ENCODE measurements around the gene RNF212B. TPM values are rescaled to one million over a fixed set of nuclear protein-coding genes. Genes with fewer than 3 reads are reported as not detected.

Gene RNF212B
- total RNA-seq, 2 experiments from 2014 or later = not detected

- no peaks in the 10 kb centered on the region for H3K9me3 Mint-ChIP-seq (ENCODE audit: low read depth)
- intact Hi-C loops (cut with DNase I, micrococcal nuclease) = no loop called here
- H3K4me3 Mint-ChIP-seq = no peak overlapping the region
- peaks cover 26% of the 10 kb centered on the region for H3K4me1 Mint-ChIP-seq
- DNase-seq (no peak), ATAC-seq (no peak)
- peaks cover 19% of the 10 kb centered on the region for H3K36me3 Mint-ChIP-seq (ENCODE audit: low read depth)
- CTCF ChIA-PET = interaction anchor here (0.5 to 12.8 kb wide), 11 partner anchors 9 to 202 kb away, joined by 3 to 173 read pairs (median 4); partner anchors contain the start of genes C14orf119, CEBPE, HOMEZ and PABPN1
- POLR2A ChIA-PET = interaction anchor here (0.6 kb wide), 2 partner anchors 11 to 534 kb away, joined by 3 read pairs; no protein-coding TSS in a partner anchor
- H3K27me3 Mint-ChIP-seq = no peaks in the 10 kb centered on the region
- no peak overlapping the region for H3K27ac Mint-ChIP-seq
Measured at GRCh38 chr14:23297611-23298277, 60.0 kb downstream of the RNF212B start.

GRCh38 chr14:23299211-23299957, 61.6 kb downstream of the RNF212B start:
- intact Hi-C loops (cut with DNase I, micrococcal nuclease) = no loop called here
- H3K4me1 Mint-ChIP-seq = peaks cover 29% of the 10 kb centered on the region
- H3K27me3 Mint-ChIP-seq = no peaks in the 10 kb centered on the region
- peaks cover 19% of the 10 kb centered on the region for H3K36me3 Mint-ChIP-seq (ENCODE audit: low read depth)
- CTCF ChIA-PET = interaction anchor here (1.0 to 12.8 kb wide), 3 partner anchors 23 to 228 kb away, joined by 3 to 173 read pairs (median 4); partner anchors contain the start of gene PABPN1
- no peak for ATAC-seq
- peak overlapping the region; percentile 28 for H3K27ac Mint-ChIP-seq
- POLR2A ChIA-PET = no interaction called here
- peak; percentile 28 for DNase-seq
- H3K9me3 Mint-ChIP-seq (ENCODE audit: low read depth) = peaks cover 2% of the 10 kb centered on the region
- peak overlapping the region; percentile 100 for H3K4me3 Mint-ChIP-seq

DNA sequence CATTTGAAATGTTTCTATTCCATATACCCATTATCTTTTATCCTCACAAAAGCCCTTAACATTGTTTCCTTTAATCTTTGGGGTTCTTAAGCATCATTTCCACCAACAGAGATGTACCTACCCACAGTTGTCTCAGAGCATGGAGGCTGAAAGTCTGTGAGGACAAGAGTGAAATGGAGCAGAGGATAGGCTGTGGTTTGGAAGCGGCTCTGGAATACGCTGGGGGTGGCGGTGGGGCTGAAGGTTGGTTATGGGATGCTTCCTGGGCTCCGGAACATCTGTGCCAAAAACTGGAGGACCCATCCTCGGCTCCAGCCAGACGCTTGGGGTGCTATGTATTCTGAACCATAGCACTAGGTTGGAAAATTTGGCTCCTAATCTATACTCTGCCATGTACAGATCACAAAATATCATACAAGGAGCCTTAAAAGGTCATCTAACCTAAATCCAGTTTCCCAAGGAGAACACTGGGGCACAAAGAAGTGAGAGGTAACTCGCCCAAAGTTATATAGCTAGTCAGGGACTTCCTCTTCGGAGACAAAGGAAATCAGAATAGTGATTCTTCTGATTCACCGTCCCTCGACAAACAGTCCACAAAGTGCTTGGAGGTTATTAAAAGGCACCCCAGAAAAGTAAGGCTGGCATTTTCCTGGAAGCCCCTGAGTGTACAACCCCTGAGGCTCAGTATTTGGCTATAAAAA, 62.4 kb downstream of the RNF212B start:
- Mint-ChIP-seq H3K4me3 (peak overlapping the region; percentile 100), H3K27ac (peak overlapping the region; percentile 93), H3K36me3 (ENCODE audit: low read depth) (peaks cover 19% of the 10 kb centered on the region), H3K27me3 (peaks cover 4% of the 10 kb centered on the region), H3K9me3 (ENCODE audit: low read depth) (peaks cover 2% of the 10 kb centered on the region), H3K4me1 (peaks cover 22% of the 10 kb centered on the region)
- ChIA-PET CTCF (interaction anchor here (0.6 to 12.8 kb wide), 13 partner anchors 9 to 305 kb away, joined by 3 to 173 read pairs (median 5); partner anchors contain the start of genes ACIN1, C14orf119, HOMEZ and PABPN1), POLR2A (interaction anchor here (0.6 to 5.3 kb wide), 4 partner anchors 14 to 205 kb away, joined by 5 to 93 read pairs (median 14); partner anchors contain the start of genes ACIN1, C14orf119, HOMEZ and PABPN1)
- ATAC-seq = no peak
- intact Hi-C loops (cut with DNase I, micrococcal nuclease) = loop anchor here (2.0 to 10.0 kb wide), 9 partner anchors 179 to 1845 kb away; partner anchors contain the start of genes CHD8 (in 1 of the 2), DAD1 (in 1 of the 2), EMC9 (in 1 of the 2) and HAUS4 (in 1 of the 2)
- DNase-seq = no peak

- POLR2A ChIA-PET = interaction anchor here (0.6 to 5.3 kb wide), 4 partner anchors 15 to 206 kb away, joined by 5 to 93 read pairs (median 14); partner anchors contain the start of genes ACIN1, C14orf119, HOMEZ and PABPN1
- peaks cover 19% of the 10 kb centered on the region for H3K36me3 Mint-ChIP-seq (ENCODE audit: low read depth)
- ATAC-seq (no peak), DNase-seq (peak; percentile 48)
- peak overlapping the region; percentile 93 for H3K27ac Mint-ChIP-seq
- peaks cover 2% of the 10 kb centered on the region for H3K9me3 Mint-ChIP-seq (ENCODE audit: low read depth)
- peaks cover 4% of the 10 kb centered on the region for H3K27me3 Mint-ChIP-seq
- CTCF ChIA-PET = interaction anchor here (0.6 to 12.8 kb wide), 17 partner anchors 10 to 306 kb away, joined by 3 to 173 read pairs (median 4); partner anchors contain the start of genes ACIN1, C14orf119, HOMEZ and PABPN1
- peak overlapping the region; percentile 100 for H3K4me3 Mint-ChIP-seq
- peaks cover 18% of the 10 kb centered on the region for H3K4me1 Mint-ChIP-seq
- intact Hi-C loops (cut with DNase I, micrococcal nuclease) = loop anchor here (1.0 to 10.0 kb wide), 20 partner anchors 14 to 1846 kb away; partner anchors contain the start of genes HOMEZ (in 2 of the 2), PABPN1 (in 2 of the 2), ACIN1 (in 1 of the 2) and C14orf119 (in 1 of the 2)
Measured at GRCh38 chr14:23300687-23301223, 63.0 kb downstream of the RNF212B start.

DNA sequence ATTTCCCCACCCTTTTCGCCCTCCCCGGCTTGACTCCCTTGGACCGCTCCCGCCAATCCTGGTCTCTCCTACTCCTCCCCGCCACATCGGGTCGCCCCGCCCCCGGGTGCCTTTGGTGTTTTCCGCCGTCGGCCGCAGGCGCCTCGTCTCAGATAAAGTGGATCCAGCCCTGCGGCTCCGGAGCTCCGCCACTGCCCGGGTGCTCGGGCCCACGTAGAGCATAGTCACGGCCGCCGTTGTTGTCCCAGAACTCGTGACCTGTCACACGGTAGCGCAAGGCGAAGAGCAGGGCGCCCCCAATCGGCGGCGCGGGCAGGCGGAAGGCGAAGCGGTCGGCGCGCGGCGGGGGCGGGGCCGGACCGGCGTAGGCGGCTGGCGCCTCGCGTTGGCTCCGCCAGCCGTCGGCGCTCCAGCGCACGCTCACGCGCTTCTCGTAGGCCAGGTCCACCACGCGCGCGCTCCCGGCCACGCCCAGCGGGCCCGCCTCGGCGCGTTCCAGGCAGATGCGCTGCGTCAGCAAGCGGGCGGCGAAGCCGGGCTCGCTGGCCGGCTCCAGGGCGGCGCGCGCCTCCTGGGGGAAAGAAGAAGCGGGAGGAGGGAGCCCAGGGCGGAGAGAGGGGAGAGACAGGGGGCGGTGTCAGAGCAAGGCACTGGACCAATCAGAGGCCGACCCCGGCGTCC, 63.7 kb downstream of the RNF212B start:
- Mint-ChIP-seq H3K9me3 (ENCODE audit: low read depth) (peaks cover 2% of the 10 kb centered on the region), H3K27ac (peak overlapping the region; percentile 94), H3K4me1 (peaks cover 18% of the 10 kb centered on the region), H3K27me3 (peaks cover 10% of the 10 kb centered on the region), H3K36me3 (ENCODE audit: low read depth) (peaks cover 19% of the 10 kb centered on the region), H3K4me3 (peak overlapping the region; percentile 100)
- ATAC-seq = peak; percentile 84
- intact Hi-C loops (cut with DNase I, micrococcal nuclease) = loop anchor here (1.0 to 10.0 kb wide), 20 partner anchors 15 to 1847 kb away; partner anchors contain the start of genes HOMEZ (in 2 of the 2), PABPN1 (in 2 of the 2), ACIN1 (in 1 of the 2) and C14orf119 (in 1 of the 2)
- ChIA-PET POLR2A (interaction anchor here (1.5 to 5.3 kb wide), 4 partner anchors 15 to 206 kb away, joined by 10 to 93 read pairs (median 14); partner anchors contain the start of genes ACIN1, C14orf119, HOMEZ and PABPN1), CTCF (interaction anchor here (0.6 to 12.8 kb wide), 14 partner anchors 11 to 860 kb away, joined by 3 to 173 read pairs (median 4); partner anchors contain the start of genes ACIN1, C14orf119, HOMEZ and IRF9)
- peak; percentile 99 for DNase-seq

DNA sequence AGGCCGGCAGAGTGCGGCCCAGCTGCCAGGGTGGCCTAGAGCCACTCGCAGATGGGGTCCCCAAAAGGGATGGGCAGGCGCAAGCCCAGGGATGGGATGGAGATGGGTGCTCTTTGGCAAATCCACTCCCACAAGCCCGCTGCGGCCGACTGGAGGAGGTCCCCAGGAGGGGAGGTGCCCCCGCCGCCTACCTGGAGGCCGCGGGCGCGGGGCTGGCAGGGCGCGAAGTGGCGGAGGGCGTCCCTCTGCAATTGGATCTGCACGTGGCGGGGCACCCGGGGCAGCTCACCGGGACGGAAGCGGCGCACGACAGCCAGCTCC, 64.2 kb downstream of the RNF212B start:
- POLR2A ChIA-PET = interaction anchor here (1.5 to 5.3 kb wide), 3 partner anchors 19 to 207 kb away, joined by 11 to 93 read pairs (median 17); partner anchors contain the start of genes ACIN1, C14orf119 and PABPN1
- Mint-ChIP-seq H3K9me3 (ENCODE audit: low read depth) (peaks cover 2% of the 10 kb centered on the region), H3K36me3 (ENCODE audit: low read depth) (peaks cover 14% of the 10 kb centered on the region), H3K27ac (peak overlapping the region; percentile 94), H3K27me3 (peaks cover 12% of the 10 kb centered on the region), H3K4me3 (peak overlapping the region; percentile 100), H3K4me1 (peaks cover 18% of the 10 kb centered on the region)
- ATAC-seq = peak; percentile 17
- CTCF ChIA-PET = interaction anchor here (0.6 to 12.8 kb wide), 13 partner anchors 11 to 860 kb away, joined by 3 to 173 read pairs (median 4); partner anchors contain the start of genes ACIN1, C14orf119, HOMEZ and IRF9
- DNase-seq = no peak
- intact Hi-C loops (cut with DNase I, micrococcal nuclease) = loop anchor here (1.0 to 10.0 kb wide), 21 partner anchors 16 to 1847 kb away; partner anchors contain the start of genes HOMEZ (in 2 of the 2), PABPN1 (in 2 of the 2), ACIN1 (in 1 of the 2) and C14orf119 (in 1 of the 2)

DNA sequence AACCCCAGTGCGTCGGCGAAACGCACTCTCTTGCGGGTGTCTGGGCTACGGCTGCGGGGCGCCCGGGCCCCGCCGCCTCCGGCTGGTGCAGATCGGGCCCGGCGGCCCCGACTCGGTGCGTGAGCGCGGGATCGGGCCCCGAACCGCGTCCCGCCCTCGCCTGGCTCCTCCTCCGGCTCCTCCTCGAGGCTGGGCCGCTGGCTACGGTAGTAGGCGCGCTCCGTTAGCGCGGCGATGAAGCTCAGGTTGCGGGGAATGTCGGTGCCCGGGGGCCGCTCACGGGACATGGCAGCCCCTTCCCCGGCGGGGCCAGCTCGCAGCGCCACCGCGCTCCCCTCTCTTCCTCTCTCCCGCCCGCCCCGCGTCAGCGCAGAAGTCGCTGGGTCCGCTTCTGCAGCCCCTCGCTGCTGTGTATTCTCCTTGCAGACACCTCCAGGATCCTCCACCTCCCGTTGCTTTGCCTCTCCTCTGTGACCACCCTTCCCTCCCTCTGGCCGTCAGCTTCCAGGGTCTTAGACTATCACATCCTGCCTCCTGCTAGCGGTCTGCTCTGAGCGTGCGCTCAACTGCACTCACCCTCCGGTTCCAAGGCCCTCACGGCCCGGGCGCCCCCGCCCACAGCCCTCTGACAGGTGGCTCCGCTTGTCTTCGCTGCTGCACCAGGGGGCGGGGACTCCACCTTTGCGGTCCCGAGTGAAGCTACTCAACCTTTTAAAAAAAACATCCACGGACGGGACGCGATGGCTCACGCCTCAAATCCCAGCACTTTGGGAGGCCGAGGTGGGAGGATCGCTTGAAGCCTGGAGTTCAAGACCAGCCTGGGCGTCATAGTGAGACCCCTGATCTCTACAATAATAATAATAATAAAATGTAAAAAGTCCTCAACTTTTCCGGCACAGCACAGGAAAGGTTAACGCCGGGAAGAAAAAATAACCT, 64.8 kb downstream of the RNF212B start, which contains the start of gene PPP1R3E:
Gene PPP1R3E, minus strand, starts transcription at position 570 of the 936 bp plus-strand sequence. Its CDS starts 283 bp downstream, at position 287.
- ATAC-seq (peak; percentile 36), DNase-seq (peak; percentile 96)
- peak within 1 kb of the TSS; percentile 100 for H3K4me3 Mint-ChIP-seq
- intact Hi-C loops (cut with DNase I, micrococcal nuclease) = loop anchor here (1.0 to 10.0 kb wide), 8 partner anchors 230 to 1848 kb away; partner anchors contain the start of genes CHD8 (in 1 of the 2), DAD1 (in 1 of the 2), HAUS4 (in 1 of the 2) and MRPL52 (in 1 of the 2)
- peaks cover 2% of the 10 kb centered on the region for H3K9me3 Mint-ChIP-seq (ENCODE audit: low read depth)
- POLR2A ChIA-PET = interaction anchor here (0.7 to 5.3 kb wide), 5 partner anchors 19 to 373 kb away, joined by 3 to 93 read pairs (median 11); partner anchors contain the start of genes ACIN1, C14orf119, PABPN1 and PRMT5
- CTCF ChIA-PET = interaction anchor here (0.6 to 12.8 kb wide), 15 partner anchors 10 to 359 kb away, joined by 3 to 173 read pairs (median 4); partner anchors contain the start of genes ACIN1, AP1G2, C14orf119 and HOMEZ
- H3K27me3 Mint-ChIP-seq = peaks cover 18% of the 10 kb centered on the region
- H3K36me3 Mint-ChIP-seq (ENCODE audit: low read depth) = peaks cover 13% of the 10 kb centered on the region
- H3K4me1 Mint-ChIP-seq = peaks cover 18% of the 10 kb centered on the region
- H3K27ac Mint-ChIP-seq = peak within 1 kb of the TSS; percentile 99

DNA sequence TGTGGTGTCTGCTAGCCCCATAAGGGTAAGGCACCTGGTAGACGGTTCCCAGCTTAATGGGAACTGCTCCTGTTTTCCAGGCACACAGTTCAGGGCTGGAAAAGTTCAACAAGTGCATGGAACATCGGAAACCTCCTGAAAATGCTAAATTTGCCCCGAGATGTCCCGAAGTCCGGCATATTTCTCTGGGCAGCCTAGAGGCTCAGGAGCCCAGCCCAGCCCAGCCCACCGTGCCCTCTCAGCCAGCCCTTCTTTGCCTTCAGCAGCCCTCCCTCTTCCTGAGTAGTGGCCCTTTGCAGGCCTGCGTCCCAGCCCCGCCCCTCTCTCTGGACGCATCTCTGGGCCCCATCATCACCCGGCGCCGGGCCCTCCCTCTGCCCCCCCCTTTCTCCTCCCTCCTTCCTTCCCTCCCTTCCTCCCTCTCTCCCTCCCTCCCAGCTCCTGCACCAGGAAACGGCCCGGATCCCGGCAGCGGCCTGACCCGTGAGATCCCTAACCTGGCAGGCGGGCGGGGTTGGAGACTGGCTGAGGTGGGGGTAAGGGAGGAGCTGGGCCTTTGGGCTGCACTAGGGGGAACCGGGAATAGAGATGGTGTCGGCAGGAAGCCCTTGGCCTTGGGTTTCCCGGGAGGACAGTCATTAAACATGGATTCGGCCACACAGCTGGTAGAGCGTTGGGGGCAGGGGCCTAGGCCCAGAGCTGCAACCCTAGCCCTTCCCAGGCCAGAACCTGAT, 68.8 kb downstream of the RNF212B start, which contains the start of gene BCL2L2:
Gene BCL2L2, plus strand, starts transcription at position 422 of the 734 bp plus-strand sequence. CDS start 935 bp downstream, outside the sequence.
- no peak for ATAC-seq
- Mint-ChIP-seq H3K27ac (no peak within 1 kb of the TSS), H3K4me1 (peaks cover 4% of the 10 kb centered on the region), H3K4me3 (no peak within 1 kb of the TSS), H3K27me3 (peaks cover 20% of the 10 kb centered on the region), H3K36me3 (ENCODE audit: low read depth) (no peaks in the 10 kb centered on the region), H3K9me3 (ENCODE audit: low read depth) (peaks cover 2% of the 10 kb centered on the region)
- DNase-seq = peak; percentile 40
- intact Hi-C loops (cut with DNase I, micrococcal nuclease) = loop anchor here in 1 of 2 experiments (10.0 kb wide), 2 partner anchors 722 to 1852 kb away; partner anchors contain the start of genes CHD8 and DAD1
- CTCF ChIA-PET = interaction anchor here (0.5 to 12.8 kb wide), 3 partner anchors 14 to 55 kb away, joined by 4 to 173 read pairs (median 7); partner anchors contain the start of gene PABPN1
- POLR2A ChIA-PET = no interaction called here

Measured in activated CD4-positive, alpha-beta T cell treated with anti-CD3 and anti-CD28 coated beads for 36 hours (primary cell).